COLO829 (cell line): ENCODE measurements around the gene ADPRHL1.

Experiments
- DNase-seq: peaks from one replicate; pipeline ENCODE4 v3.0.0; 2012; ENCODE audit warnings: low spot score

Gene ADPRHL1

DNA sequence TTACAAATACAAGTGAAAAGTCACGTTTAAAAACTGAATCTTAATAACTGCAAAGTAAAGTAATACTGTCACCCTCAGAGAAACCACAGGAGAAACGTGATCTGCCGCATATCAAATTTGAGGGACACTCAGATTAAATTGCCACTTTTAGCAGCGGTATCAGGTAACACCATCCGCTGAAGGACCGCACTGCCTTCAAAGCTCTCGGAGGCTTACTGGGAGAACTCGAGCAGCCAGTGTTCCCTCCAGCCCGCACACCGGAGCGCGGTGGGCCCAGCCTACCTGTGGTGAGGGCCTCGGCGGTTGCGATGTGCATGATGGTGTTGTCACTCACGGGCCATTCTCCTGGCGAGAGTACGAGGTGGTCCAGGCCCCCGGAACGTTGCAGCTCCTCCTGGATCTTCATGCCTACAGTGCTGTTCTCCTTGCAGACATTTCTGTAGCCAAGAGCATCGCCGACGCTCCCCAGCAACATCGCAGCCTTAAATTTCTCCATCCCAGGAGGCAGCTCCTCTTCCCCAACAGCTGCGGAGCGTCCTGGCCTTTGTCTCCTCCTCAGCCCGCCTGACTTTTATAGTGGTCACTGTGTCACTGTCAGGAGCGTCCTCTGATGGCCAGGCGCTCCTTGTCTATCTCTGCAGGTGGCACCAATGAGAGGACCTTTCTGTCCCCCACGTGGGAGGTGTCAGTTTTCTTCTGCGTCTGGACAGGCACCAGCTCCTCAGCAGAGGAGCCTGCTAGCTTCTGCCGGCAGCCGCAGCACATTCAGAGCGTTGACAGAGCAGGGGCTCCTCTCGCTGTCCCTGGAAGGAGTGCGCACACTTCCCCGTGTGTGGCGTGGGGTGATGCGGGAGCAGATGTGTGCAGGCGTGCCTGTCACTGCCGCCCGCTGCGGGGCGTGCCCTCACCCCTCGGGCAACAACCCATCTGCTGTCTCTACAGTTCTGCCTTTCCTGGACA is at the start of gene ADPRHL1:
Gene ADPRHL1 (minus strand): TSS at position 547 of the 960 bp plus-strand sequence. CDS start 51 bp downstream, at position 496.
- no peak for DNase-seq

DNA sequence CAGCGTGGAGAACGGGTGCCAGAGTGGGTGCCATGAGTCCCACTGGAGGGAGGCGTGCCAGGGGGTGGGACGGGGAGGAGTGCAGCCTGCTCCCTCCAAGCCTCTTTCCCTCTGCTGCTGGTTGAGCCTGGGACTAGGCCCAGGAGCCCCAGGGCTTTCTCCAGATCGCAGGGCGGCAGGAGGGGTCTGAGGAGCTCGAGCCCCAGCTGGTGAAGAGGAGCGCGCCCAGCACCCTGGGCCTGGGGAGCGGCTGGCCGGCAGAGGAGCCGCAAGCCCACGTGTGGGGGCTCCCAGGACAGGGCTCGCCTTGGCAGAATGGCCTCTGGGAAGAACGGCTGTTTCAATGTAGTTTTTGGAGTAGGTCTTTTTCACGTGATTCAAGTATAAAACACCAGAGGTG is 49.4 kb upstream of the ADPRHL1 start:
- DNase-seq: no peak

DNA sequence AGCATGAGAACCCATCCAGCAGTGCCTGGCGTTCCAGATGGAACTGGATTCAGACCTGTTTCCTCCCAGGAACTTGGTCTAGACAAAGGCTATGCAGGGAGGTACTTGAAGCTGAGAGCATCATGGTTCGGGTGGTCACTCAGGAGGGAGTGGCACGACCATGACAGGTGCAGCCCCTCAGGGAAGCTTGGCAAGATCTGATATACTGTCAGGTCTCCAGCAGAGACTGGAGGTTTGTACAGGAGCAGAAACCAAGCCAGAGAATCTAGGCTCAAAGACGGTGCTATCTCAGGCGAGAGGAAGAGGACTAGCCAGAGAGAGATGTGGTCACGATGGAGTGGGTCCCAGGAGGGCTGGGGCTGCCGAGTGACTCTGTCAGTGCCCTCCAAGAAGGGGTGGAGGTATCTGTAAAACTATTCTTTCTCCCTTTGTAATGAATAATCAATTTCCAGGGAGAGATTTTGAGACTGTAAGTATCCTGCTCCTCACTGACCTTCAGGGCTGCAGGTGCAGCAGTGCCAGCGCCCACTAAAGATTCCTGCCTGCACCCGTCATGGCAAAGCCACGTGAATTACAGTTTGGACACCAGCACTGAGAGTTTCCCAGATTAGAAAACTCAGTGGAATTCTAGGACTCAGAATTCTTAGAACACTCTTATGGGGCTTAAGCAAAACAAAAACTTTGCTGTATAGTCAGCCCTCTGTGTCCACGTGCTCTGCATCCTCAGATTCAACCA is 47.4 kb upstream of the ADPRHL1 start:
- no peak for DNase-seq

DNA sequence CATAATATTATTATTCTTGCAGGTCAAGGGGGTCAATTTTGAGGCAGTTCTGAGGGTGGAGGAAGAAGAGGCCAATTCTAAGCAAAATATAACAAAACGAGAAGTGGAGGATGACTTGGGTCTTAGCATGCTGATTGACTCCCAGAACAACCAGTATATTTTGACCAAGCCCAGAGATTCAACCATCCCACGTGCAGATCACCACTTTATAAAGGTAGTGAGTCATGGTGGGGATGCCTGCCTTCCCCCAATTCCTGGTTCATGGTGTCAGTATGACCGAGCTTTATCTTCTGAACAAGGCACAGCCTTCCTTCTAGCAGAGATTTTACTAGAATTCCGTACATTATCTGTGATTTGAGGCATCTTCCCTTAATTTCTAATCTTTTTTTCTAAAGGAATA is 46.6 kb upstream of the ADPRHL1 start:
- DNase-seq: no peak

- no peak for DNase-seq
These were observed 45.6 kb upstream of the ADPRHL1 start for GRCh38 chr13:113498905-113499304.

DNA sequence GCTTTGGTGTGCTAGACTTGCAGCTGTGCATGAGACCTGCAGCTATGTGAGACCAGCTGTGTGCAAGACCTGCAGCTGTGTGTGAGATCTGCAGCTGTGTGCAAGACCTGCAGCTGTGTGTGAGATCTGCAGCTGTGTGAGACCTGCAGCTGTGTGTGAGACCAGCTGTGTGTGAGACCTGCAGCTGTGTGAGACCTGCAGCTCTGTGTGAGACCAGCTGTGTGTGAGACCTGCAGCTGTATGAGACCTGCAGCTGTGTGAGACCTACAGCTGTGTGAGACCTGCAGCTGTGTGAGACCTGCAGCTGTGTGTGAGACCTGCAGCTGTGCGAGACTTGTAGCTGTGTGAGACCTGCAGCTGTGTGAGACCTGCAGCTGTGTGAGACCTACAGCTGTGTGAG is 43.9 kb upstream of the ADPRHL1 start:
- no peak for DNase-seq

DNA sequence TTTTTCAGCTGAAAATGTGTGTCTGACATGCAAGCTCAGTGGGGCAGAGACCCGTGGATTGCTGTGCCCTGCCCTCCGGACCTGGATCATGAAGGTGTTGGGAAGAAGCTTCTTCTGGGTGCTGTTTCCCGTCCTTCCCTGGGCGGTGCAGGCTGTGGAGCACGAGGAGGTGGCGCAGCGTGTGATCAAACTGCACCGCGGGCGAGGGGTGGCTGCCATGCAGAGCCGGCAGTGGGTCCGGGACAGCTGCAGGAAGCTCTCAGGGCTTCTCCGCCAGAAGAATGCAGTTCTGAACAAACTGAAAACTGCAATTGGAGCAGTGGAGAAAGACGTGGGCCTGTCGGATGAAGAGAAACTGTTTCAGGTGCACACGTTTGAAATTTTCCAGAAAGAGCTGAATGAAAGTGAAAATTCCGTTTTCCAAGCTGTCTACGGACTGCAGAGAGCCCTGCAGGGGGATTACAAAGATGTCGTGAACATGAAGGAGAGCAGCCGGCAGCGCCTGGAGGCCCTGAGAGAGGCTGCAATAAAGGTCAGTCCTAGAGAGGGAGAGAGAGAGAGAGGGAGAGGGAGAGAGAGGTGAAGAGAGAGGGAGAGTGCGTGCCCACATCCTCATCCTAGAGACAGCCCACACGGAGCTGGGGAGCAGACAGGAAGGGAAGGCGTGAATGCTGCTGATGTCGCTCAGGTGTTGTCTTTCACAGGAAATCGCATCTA is 42.4 kb upstream of the ADPRHL1 start:
- DNase-seq: no peak

DNA sequence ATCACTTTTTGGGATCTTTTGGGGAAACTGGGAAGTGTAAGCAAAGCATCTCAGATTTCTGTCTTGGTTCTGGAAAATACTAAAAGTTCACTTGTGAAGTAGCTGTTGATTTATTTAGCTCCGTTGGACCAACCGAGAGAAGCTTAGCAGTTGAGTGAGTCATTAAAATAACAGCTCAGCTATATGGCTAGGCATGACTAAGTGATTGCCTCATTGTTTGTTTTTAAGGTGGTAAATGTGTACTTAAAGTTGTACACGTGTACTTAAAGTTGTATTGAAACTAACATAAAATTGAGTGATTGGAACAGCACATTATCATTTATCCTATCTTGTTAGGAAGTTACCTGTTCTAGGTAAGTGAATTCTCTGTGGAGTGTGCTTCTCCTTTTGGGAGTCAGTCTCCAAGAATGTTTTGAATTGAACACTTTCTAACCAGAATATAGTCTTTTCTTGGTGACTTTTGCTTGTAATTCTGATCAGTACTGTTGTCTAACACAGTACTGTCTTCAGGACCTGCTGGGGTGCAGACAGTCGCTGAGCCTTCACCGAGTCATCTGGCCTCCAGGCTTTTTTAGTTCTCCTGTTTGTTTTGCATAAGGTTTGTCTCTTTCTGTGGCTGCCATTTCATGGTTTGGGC is 40.1 kb upstream of the ADPRHL1 start:
- peak; percentile 57 for DNase-seq

- DNase-seq: no peak
These were observed 38.7 kb upstream of the ADPRHL1 start for GRCh38 chr13:113491982-113492381.

- no peak for DNase-seq
These were observed 38.2 kb upstream of the ADPRHL1 start for GRCh38 chr13:113491418-113491883.

DNA sequence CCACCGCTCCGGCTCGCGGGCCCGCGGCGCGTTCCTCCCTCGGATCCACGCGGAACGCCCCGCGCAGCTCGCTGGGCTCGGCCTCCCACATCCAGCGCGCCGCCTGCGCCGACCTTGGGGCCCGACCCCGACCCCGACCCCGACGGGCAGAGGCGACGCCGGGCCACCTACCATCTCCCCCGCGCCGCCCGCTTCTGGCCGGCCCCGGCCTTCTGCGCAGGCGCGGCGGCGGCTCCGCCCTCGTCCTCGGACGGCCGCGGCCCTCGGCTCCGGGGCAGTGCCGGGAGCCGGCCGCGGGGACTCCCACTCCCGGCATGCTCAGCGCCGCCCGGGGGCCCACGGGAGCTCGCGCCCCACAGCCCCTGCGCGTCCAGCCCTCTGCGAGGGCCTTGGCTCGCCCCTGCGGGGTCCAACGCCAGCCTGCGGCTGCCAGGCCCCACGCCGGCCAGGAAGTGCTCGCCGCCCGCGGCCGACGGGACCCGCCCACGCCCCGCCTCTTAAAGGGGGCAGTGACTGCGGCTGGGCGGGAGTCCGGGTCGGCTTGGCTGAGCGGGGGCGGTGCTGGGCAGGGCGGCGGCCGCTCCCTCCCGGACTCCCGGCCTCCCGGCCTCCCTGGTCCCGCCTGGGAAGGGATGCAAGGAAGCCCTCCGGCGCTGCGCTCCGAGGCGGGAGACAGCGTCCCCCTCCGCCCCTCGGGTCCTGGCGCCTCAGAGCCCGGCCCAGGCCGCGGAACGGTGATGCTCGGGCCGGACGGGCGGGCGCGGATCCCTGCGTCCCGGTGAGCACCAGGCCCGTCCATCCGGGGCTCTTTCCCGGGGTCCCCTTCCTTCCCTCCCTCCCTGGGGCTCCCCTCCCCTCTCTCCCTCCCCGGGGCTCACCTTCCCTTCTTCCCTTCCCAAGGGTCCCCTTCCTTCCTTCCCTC is 37.5 kb upstream of the ADPRHL1 start, which contains the start of gene DCUN1D2:
Gene DCUN1D2 (minus strand): TSS at position 216 of the 922 bp plus-strand sequence. CDS start 42 bp downstream, at position 174.
- DNase-seq: peak; percentile 90

DNA sequence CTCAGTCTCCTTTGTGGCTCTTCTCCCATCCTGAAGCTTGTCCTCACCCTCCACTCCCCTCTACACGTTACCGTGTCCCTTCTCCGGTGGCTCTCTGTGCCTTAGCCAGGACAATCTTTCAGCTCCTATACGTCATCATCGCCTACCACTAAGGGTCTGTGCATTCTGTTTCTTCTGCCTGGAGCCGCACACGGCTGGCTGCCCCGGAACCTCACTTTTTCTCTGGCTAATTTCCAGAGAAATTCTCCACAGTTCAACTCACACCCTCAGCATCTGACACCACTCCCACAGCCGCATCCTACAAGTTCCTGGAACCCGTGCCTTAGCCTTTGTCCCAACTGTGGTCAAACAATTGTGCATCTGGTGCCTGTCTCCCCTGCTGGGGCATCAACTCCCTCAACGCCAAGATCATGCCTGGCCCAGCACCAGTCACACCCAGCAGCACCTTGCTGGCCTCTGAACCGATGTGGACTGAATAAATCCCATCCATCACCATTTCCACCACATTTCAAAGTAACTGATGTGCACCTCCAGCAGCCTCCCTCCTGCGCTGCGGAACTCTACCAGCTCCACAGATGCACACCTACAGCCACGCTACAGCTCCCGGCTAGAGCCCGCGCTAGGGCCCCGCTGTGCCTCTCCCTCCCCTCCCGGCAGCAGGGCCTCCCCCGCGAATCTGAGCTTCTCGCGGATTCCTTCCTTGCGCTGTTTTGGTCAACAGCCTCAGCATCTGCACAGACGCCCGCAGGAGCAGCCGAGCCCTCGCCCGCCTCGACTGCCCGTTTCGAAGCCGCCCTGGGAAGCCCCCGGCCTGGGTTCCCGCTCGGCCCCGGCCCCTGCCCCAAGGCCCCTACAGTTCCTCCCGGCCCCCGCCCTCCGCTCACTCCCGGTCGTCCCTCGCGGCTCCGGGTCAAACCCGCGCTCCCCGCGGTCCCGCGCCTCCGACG is 36.5 kb upstream of the ADPRHL1 start:
- DNase-seq: no peak

- DNase-seq: no peak
These were observed 35.9 kb upstream of the ADPRHL1 start for GRCh38 chr13:113489171-113489548.

DNA sequence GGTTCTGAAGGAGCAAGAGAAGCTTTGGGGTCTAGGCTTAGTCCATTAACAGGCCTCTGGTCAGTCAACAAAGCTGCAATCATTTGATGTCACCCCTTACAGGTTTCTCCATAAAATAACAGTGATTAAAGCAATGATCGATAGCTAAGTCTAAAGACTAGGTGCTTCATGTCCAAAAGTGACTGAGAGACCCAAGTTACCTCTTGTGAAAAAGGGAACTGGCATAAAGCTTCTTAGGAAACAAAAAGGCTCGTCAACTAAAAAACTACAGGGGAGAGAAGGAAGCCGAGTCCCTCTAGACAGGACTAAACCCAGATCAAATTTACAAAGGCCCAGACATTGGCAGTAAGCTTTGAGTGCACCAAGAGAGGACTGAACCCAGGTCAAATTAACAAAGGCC is 35.0 kb upstream of the ADPRHL1 start:
- no peak for DNase-seq

DNA sequence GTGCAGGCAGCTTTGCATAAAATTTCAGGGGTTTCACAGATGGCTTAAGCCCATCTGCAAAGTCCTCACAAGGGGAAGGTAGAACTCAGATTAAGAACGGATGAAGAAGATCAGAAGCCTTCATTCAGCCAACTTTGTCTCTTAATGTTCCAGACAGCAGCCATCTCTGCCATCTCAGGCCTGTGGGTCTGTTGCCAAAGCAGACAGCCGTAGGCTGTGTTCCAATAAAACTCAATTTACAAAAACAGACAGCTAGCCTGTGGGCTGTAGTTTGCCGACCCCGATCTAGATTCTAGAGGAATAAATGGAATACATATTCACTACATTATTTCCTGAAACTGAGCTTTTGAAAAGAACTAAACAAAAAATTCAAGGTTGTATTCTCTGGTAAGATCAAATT is 33.4 kb upstream of the ADPRHL1 start:
- no peak for DNase-seq

DNA sequence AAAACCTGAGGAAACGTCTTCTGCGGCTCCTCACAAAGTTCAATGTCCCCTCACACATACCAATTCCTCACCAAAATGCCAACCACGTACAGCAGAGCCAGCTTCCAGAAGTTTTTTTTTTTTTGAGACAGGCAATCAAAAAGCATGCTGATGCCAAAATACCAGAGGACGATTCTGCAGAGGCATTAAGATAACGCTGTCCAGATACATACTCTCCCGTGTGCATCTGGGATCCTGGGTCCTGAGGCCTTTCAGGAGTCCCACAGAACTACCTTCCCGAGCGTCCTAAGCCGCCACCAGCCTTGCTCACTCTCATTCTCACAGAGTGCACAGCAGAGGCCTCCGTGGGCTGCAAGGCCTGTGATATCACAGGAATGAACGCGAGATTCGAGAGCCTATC is 32.3 kb upstream of the ADPRHL1 start:
- no peak for DNase-seq

DNA sequence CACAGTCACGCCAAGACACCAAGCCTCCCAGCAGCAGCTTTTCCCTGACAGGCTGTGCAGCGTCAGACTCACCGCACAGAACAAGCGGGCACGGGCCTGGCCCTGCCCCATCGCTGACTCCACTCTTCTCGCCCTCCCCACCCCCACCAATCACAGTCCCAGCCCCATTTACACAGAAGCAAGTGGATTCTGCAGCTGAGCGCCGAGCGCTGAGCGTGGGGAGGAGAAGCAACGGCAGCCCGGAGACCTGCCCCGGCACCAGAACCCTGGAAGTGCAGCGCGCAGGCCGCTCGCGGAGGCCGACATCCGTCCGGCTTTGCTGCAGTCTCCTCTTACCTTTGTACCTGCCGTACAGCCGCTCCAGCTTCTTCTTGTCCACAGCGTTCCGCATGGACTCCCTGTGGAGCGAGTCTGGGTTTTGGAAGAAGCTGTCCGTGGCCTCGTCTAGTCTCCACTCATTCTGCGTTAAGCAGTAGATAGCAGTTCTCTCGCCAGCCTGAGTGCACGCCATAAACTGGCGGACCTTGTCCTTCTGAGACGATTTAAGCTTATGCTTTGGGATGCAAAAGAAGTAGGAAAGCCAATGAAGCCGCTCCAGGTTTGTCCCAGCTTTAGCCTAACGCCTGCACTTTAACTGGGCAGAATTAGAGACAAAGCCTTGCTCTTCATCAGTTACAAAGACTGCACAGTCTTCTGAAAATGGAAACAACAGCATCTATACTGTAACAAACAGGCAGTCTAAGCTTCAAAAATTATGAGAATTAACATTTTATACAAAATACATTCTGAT is 30.4 kb upstream of the ADPRHL1 start:
- no peak for DNase-seq

- DNase-seq: no peak
These were observed 29.8 kb upstream of the ADPRHL1 start for GRCh38 chr13:113483081-113483480.

DNA sequence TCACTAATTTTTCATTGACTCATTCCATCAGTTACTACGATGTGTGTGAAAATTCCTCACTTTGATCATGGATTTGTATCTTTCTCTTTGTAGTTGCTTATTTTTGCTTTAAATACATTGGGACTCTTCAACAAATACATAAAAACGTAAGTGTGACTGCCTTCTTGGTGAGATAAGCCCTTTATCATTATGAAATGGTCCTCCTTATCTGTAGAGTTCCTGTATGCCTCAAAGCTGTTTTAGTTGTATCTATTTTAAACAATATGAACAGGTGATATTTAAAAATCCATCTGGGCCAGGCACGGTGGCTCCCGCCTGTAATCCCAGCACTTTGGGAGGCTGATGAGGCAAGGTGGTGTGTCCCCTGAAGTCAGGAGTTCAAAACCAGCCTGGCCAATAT is 25.9 kb upstream of the ADPRHL1 start:
- DNase-seq: no peak
